CD4-positive, alpha-beta T cell treated with Interferon alpha-2 for 1 hour (primary cell): ENCODE measurements around the gene RRAS2.
"Not testable (repeated sequence)": the region's sequence is repeated elsewhere in the genome, so short reads cannot be mapped to it uniquely, and the experiment has no call there.

Experiments
- DNase-seq, 2 donors: peaks; one replicate each; pipeline ENCODE4 v3.0.0-alpha.2; 2020 to 2022

Gene RRAS2

GRCh38 chr11:14370496-14370895 is 11.5 kb upstream of the RRAS2 start:
- DNase-seq: no peak

GRCh38 chr11:14369598-14369997 is 10.6 kb upstream of the RRAS2 start:
- DNase-seq: no peak

GRCh38 chr11:14366936-14367335 is 8.0 kb upstream of the RRAS2 start:
- no peak for DNase-seq

GRCh38 chr11:14364322-14364721 is 5.3 kb upstream of the RRAS2 start:
- DNase-seq: no peak

- DNase-seq: no peak
These were observed 3.6 kb upstream of the RRAS2 start for GRCh38 chr11:14362611-14363010.

GRCh38 chr11:14361951-14362350 is 3.0 kb upstream of the RRAS2 start:
- DNase-seq: no peak

GRCh38 chr11:14360976-14361375 is 2.0 kb upstream of the RRAS2 start:
- no peak for DNase-seq

- no peak for DNase-seq
These were observed 583 bp upstream of the RRAS2 start for GRCh38 chr11:14359501-14360031.

- peak in 1 of 2 donors; percentile 51 for DNase-seq
These were observed 878 bp downstream of the RRAS2 start for GRCh38 chr11:14357881-14358728.

- no peak for DNase-seq
These were observed 2.6 kb downstream of the RRAS2 start for GRCh38 chr11:14356342-14356741.

- DNase-seq: not testable (repeated sequence)
These were observed 4.4 kb downstream of the RRAS2 start for GRCh38 chr11:14354604-14355003.

GRCh38 chr11:14350716-14351238 is 8.2 kb downstream of the RRAS2 start:
- no peak for DNase-seq

GRCh38 chr11:14350215-14350614 is 8.8 kb downstream of the RRAS2 start:
- no peak for DNase-seq

GRCh38 chr11:14347991-14348390 is 11.0 kb downstream of the RRAS2 start:
- no peak for DNase-seq

- DNase-seq: no peak
These were observed 11.5 kb downstream of the RRAS2 start for GRCh38 chr11:14347494-14347893.

GRCh38 chr11:14346303-14346955 is 12.6 kb downstream of the RRAS2 start:
- no peak for DNase-seq

GRCh38 chr11:14345668-14346067 is 13.3 kb downstream of the RRAS2 start:
- DNase-seq: no peak

- not testable (repeated sequence) for DNase-seq
These were observed 14.0 kb downstream of the RRAS2 start for GRCh38 chr11:14345016-14345415.

GRCh38 chr11:14342906-14343305 is 16.1 kb downstream of the RRAS2 start:
- DNase-seq: no peak

GRCh38 chr11:14341968-14342367 is 17.0 kb downstream of the RRAS2 start:
- DNase-seq: no peak

- no peak for DNase-seq
These were observed 18.3 kb downstream of the RRAS2 start for GRCh38 chr11:14340721-14341120.

GRCh38 chr11:14339356-14339755 is 19.6 kb downstream of the RRAS2 start:
- no peak for DNase-seq
